ENCODE results near the gene FRY. TPM values are rescaled to one million over a fixed set of nuclear protein-coding genes. Genes with fewer than 3 reads are reported as not detected.

The FRY gene
- total RNA-seq, 1 experiment from 2014 or later: 5.3 TPM

DNA sequence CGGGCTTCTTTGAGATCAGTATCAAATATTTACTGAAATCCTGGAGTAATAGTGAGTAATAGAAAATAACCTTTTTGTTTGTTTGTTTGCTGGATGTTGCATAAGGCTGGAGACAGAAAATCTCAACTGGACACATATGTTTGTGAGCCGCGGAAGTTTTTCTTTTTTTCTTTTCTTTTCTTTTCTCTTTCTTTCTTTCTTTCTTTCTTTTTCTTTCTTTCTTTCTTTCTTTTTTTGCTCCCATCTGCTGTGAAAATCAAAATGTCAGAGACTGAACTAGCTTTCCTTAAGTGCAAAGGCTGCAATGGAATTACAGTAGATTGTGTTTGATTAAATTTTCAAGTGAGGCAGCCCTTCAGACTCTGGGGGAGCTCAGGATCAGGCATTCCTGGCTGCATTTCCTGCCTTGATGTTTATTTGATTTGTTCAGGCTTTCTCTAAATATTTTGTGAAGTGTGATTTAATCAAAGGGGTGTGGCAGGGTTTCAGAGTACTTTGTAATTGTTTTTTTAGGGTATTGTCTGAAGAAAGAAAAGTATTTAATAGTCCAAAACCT is 319 bp downstream of the FRY start:
- ChIA-PET CTCF (interaction anchor here (0.7 to 2.9 kb wide), 5 partner anchors 14 to 1053 kb away, joined by 3 to 20 read pairs (median 4); no protein-coding TSS in a partner anchor), POLR2A (interaction anchor here (0.7 to 2.8 kb wide), 2 partner anchors 101 to 283 kb away, joined by 4 to 13 read pairs; partner anchors contain the start of genes BRCA2 and ZAR1L)
- ATAC-seq: no peak

GRCh38 chr13:32032759-32033158 is 1.2 kb downstream of the FRY start:
- ChIA-PET CTCF (interaction anchor here (1.7 kb wide), 1 partner anchor 132 kb away, joined by 7 read pairs; no protein-coding TSS in a partner anchor), POLR2A (interaction anchor here (2.8 kb wide), 1 partner anchor 282 kb away, joined by 13 read pairs; the partner anchor contains the start of genes BRCA2 and ZAR1L)
- H3K4me3 Mint-ChIP-seq: peak overlapping the region; percentile 24; the same call in 1 of the 2 replicates
- no peaks in the 10 kb centered on the region for H3K9me3 Mint-ChIP-seq
- TF ChIP-seq IRF2 (CRISPR knock-in tag; IDR thresholded peaks at IDR 0.05; ENCODE audit: borderline replicate concordance, low read depth) (no peak), ZNF532 (CRISPR knock-in tag; IDR thresholded peaks at IDR 0.05; ENCODE audit: borderline replicate concordance) (no peak), USF1 (CRISPR knock-in tag; IDR thresholded peaks at IDR 0.05) (no peak), JAZF1 (CRISPR knock-in tag; IDR thresholded peaks at IDR 0.05) (no peak), MYBL2 (CRISPR knock-in tag; IDR thresholded peaks at IDR 0.05) (no peak), ZNF121 (CRISPR knock-in tag; IDR thresholded peaks at IDR 0.05) (no peak), FOXJ3 (CRISPR knock-in tag; IDR thresholded peaks at IDR 0.05; ENCODE audit: borderline replicate concordance) (no peak)
- TF ChIP-seq, protein P1, sequence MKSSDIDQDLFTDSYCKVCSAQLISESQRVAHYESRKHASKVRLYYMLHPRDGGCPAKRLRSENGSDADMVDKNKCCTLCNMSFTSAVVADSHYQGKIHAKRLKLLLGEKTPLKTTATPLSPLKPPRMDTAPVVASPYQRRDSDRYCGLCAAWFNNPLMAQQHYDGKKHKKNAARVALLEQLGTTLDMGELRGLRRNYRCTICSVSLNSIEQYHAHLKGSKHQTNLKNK (CRISPR knock-in tag; IDR thresholded peaks at IDR 0.05): no peak
- ATAC-seq (no peak), DNase-seq (ENCODE audit: low spot score) (no peak)
- H3K27ac Mint-ChIP-seq: no peak overlapping the region
- peaks cover 49% of the 10 kb centered on the region for H3K4me1 Mint-ChIP-seq
- no peaks in the 10 kb centered on the region for H3K36me3 Mint-ChIP-seq
- no peaks in the 10 kb centered on the region for H3K27me3 Mint-ChIP-seq (ENCODE audit: low read depth)

More for the DNA sequence above, 319 bp downstream of the FRY start:
- Mint-ChIP-seq H3K36me3 (no peaks in the 10 kb centered on the region), H3K27ac (peak overlapping the region; percentile 92), H3K4me3 (peak overlapping the region; percentile 78), H3K9me3 (no peaks in the 10 kb centered on the region), H3K27me3 (ENCODE audit: low read depth) (no peaks in the 10 kb centered on the region), H3K4me1 (peaks cover 48% of the 10 kb centered on the region)
- TF ChIP-seq, protein P1 (CRISPR knock-in tag; IDR thresholded peaks at IDR 0.05): no peak
- TF ChIP-seq, protein P2, sequence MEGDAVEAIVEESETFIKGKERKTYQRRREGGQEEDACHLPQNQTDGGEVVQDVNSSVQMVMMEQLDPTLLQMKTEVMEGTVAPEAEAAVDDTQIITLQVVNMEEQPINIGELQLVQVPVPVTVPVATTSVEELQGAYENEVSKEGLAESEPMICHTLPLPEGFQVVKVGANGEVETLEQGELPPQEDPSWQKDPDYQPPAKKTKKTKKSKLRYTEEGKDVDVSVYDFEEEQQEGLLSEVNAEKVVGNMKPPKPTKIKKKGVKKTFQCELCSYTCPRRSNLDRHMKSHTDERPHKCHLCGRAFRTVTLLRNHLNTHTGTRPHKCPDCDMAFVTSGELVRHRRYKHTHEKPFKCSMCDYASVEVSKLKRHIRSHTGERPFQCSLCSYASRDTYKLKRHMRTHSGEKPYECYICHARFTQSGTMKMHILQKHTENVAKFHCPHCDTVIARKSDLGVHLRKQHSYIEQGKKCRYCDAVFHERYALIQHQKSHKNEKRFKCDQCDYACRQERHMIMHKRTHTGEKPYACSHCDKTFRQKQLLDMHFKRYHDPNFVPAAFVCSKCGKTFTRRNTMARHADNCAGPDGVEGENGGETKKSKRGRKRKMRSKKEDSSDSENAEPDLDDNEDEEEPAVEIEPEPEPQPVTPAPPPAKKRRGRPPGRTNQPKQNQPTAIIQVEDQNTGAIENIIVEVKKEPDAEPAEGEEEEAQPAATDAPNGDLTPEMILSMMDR (IDR thresholded peaks at IDR 0.05): no peak
- TF ChIP-seq TEAD1 (CRISPR knock-in tag; IDR thresholded peaks at IDR 0.05) (no peak), KAT7 (CRISPR knock-in tag; IDR thresholded peaks at IDR 0.05; ENCODE audit: borderline replicate concordance) (no peak), ELF4 (CRISPR knock-in tag; IDR thresholded peaks at IDR 0.05; ENCODE audit: low read depth) (no peak), ZNF396 (CRISPR knock-in tag; IDR thresholded peaks at IDR 0.05; ENCODE audit: borderline replicate concordance) (no peak), CBFB (CRISPR knock-in tag; IDR thresholded peaks at IDR 0.05; ENCODE audit: low read depth) (no peak), SMAD4 (CRISPR knock-in tag; IDR thresholded peaks at IDR 0.05) (no peak), JAZF1 (CRISPR knock-in tag; IDR thresholded peaks at IDR 0.05) (no peak)
- TF ChIP-seq, protein P3, sequence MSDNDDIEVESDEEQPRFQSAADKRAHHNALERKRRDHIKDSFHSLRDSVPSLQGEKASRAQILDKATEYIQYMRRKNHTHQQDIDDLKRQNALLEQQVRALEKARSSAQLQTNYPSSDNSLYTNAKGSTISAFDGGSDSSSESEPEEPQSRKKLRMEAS (CRISPR knock-in tag; IDR thresholded peaks at IDR 0.05): no peak
- TF ChIP-seq, protein P4, sequence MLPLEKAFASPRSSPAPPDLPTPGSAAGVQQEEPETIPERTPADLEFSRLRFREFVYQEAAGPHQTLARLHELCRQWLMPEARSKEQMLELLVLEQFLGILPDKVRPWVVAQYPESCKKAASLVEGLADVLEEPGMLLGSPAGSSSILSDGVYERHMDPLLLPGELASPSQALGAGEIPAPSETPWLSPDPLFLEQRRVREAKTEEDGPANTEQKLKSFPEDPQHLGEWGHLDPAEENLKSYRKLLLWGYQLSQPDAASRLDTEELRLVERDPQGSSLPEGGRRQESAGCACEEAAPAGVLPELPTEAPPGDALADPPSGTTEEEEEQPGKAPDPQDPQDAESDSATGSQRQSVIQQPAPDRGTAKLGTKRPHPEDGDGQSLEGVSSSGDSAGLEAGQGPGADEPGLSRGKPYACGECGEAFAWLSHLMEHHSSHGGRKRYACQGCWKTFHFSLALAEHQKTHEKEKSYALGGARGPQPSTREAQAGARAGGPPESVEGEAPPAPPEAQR (CRISPR knock-in tag; IDR thresholded peaks at IDR 0.05): no peak
- DNase-seq (ENCODE audit: low spot score): no peak

Measured in WTC11 (cell line).